Activated CD4-positive, alpha-beta T cell treated with anti-CD3 and anti-CD28 coated beads for 48 hours (primary cell): ENCODE measurements around the gene CACNA1B.

Experiments used
- DNase-seq: peaks from one replicate; pipeline ENCODE4 v3.0.0-alpha.2; 2020

Gene CACNA1B

GRCh38 chr9:138061631-138062030, 184.0 kb downstream of the CACNA1B start:
- DNase-seq, result no peak

GRCh38 chr9:138062196-138062595, 184.6 kb downstream of the CACNA1B start:
- DNase-seq, result no peak

- no peak for DNase-seq
These were observed 185.5 kb downstream of the CACNA1B start for GRCh38 chr9:138063033-138063432.

- DNase-seq, result no peak
These were observed 186.2 kb downstream of the CACNA1B start for GRCh38 chr9:138063785-138064184.

- DNase-seq, result no peak
These were observed 187.0 kb downstream of the CACNA1B start for GRCh38 chr9:138064547-138064946.

- no peak for DNase-seq
These were observed 187.7 kb downstream of the CACNA1B start for GRCh38 chr9:138065287-138065686.

- no peak for DNase-seq
These were observed 188.5 kb downstream of the CACNA1B start for GRCh38 chr9:138066049-138066448.

GRCh38 chr9:138067613-138068367, 190.2 kb downstream of the CACNA1B start:
- no peak for DNase-seq

- DNase-seq, result no peak
These were observed 191.0 kb downstream of the CACNA1B start for GRCh38 chr9:138068601-138069035.

- no peak for DNase-seq
These were observed 192.3 kb downstream of the CACNA1B start for GRCh38 chr9:138069731-138070456.

- no peak for DNase-seq
These were observed 193.2 kb downstream of the CACNA1B start for GRCh38 chr9:138070815-138071214.

- DNase-seq, result no peak
These were observed 193.7 kb downstream of the CACNA1B start for GRCh38 chr9:138071292-138071691.

GRCh38 chr9:138071731-138072130, 194.1 kb downstream of the CACNA1B start:
- no peak for DNase-seq

GRCh38 chr9:138072161-138072842, 194.7 kb downstream of the CACNA1B start:
- no peak for DNase-seq

- no peak for DNase-seq
These were observed 195.3 kb downstream of the CACNA1B start for GRCh38 chr9:138072897-138073296.

GRCh38 chr9:138073408-138073807, 195.8 kb downstream of the CACNA1B start:
- DNase-seq, result no peak

GRCh38 chr9:138073808-138074207, 196.2 kb downstream of the CACNA1B start:
- DNase-seq, result no peak

GRCh38 chr9:138074516-138074915, 196.9 kb downstream of the CACNA1B start:
- DNase-seq, result no peak

GRCh38 chr9:138075496-138075895, 197.9 kb downstream of the CACNA1B start:
- DNase-seq, result no peak

- DNase-seq, result no peak
These were observed 198.5 kb downstream of the CACNA1B start for GRCh38 chr9:138075961-138076649.

- no peak for DNase-seq
These were observed 199.0 kb downstream of the CACNA1B start for GRCh38 chr9:138076650-138077009.

- DNase-seq, result no peak
These were observed 199.5 kb downstream of the CACNA1B start for GRCh38 chr9:138077126-138077525.

GRCh38 chr9:138077898-138078540, 200.4 kb downstream of the CACNA1B start:
- DNase-seq, result no peak
